HCT116 (cell line): ENCODE measurements around the gene NAALADL2. TPM values are rescaled to one million over a fixed set of nuclear protein-coding genes. Genes with fewer than 3 reads are reported as not detected.

ENCODE experiments used
- ATAC-seq: fragments of 200-7000 bp; cut with Tn5 transposase; 2 replicates; pipeline ENCODE4 v1.9.1; 2020; ENCODE audit warnings: mild to moderate bottlenecking, moderate library complexity
- BruUV-seq: library from RNA; stranded (reverse); fragments of 400-500 nt; replicated peaks from 2 replicates; lab custom pipeline; 2021; lab: Mats Ljungman, UMichigan
- CTCF ChIA-PET: fragments of 300-600 bp; sonication (Branson Sonifier 250); formaldehyde crosslinking; loops from one replicate; lab custom pipeline; 2021; ENCODE audit warnings: antibody characterized with exemption; lab: Charles Lee
- POLR2A ChIA-PET: fragments of 300-600, 350-600 bp; sonication (Branson Sonifier 250); formaldehyde crosslinking; loops from one replicate; lab custom pipeline; 2021; ENCODE audit warnings: antibody characterized with exemption; lab: Charles Lee
- RAD21 ChIA-PET, 2 experiments: fragments of 300-600 bp; sonication (Branson Sonifier 250); formaldehyde crosslinking; loops; one replicate each; lab custom pipeline; 2023; ENCODE audit warnings: low total read pairs in 2 of 2; ENCODE audit not compliant: uncharacterized antibody in 2 of 2, unreplicated experiment in 2 of 2, low non-redundant PET in 1 of 2; lab: Charles Lee
- DNase-seq: peaks from one replicate; pipeline ENCODE4 v3.0.0-alpha.2; 2010; ENCODE audit warnings: low read depth, low spot score
- H2AFZ ChIP-seq: fragments of 200-600 bp; shearing (Covaris generic), sonication (generic); 2 replicates; pipeline ENCODE4 v1.6.1; 2017; ENCODE audit warnings: low read depth, mixed run types, mixed read lengths, antibody characterized with exemption, low read length; ENCODE audit not compliant: poor library complexity, severe bottlenecking
- H3K27ac ChIP-seq: 2 replicates; pipeline ENCODE4 v1.5.1; 2012; ENCODE audit warnings: low read depth, low read length
- H3K27me3 ChIP-seq: fragments of 200-600 bp; sonication (generic); 2 replicates; pipeline ENCODE4 v1.6.1; 2016; ENCODE audit warnings: mixed run types, low read length, mixed read lengths; ENCODE audit not compliant: insufficient read depth
- H3K36me3 ChIP-seq, 2 experiments: fragments of 200-500 bp in 1 of 2; fragments of 200-600 bp in 1 of 2; sonication (Bioruptor generic) in 1 of 2; sonication (generic) in 1 of 2; 2 replicates each; pipeline versions ENCODE4 v1.5.1 to v1.6.1; 2014 to 2016; ENCODE audit warnings: low read length in 2 of 2, inconsistent platforms in 1 of 2, mixed read lengths in 1 of 2, mixed run types in 1 of 2; ENCODE audit not compliant: insufficient read depth in 2 of 2, control insufficient read depth in 1 of 2
- H3K4me1 ChIP-seq, 2 experiments: fragments of 200-600 bp in 1 of 2; sonication (generic) in 1 of 2; 2 replicates each; pipeline versions ENCODE4 v1.5.1 to v1.6.1; 2012 to 2017; ENCODE audit warnings: low read length in 2 of 2, inconsistent platforms in 1 of 2, mild to moderate bottlenecking in 1 of 2, mixed read lengths in 1 of 2, mixed run types in 1 of 2, moderate library complexity in 1 of 2; ENCODE audit not compliant: insufficient read depth in 2 of 2, control insufficient read depth in 1 of 2
- H3K4me2 ChIP-seq: fragments of 200-600 bp; sonication (generic); 2 replicates; pipeline ENCODE4 v1.6.1; 2017; ENCODE audit warnings: mixed run types, low read length, mixed read lengths
- H3K4me3 ChIP-seq, 2 experiments: fragments of 200-600 bp in 1 of 2; sonication (generic) in 1 of 2; replicated peaks in 1 of 2; 2 replicates each; pipeline ENCODE4 v1.5.1; 2011 to 2016; ENCODE audit warnings: low read length in 2 of 2, control low read depth in 1 of 2, low read depth in 1 of 2, mild to moderate bottlenecking in 1 of 2, mixed read lengths in 1 of 2, mixed run types in 1 of 2
- H3K79me2 ChIP-seq: fragments of 200-600 bp; sonication (generic); 2 replicates; pipeline ENCODE4 v1.6.1; 2017; ENCODE audit warnings: mild to moderate bottlenecking, mixed run types, low read length, moderate library complexity, mixed read lengths; ENCODE audit not compliant: insufficient read depth
- H3K9ac ChIP-seq: fragments of 200-600 bp; sonication (generic); 2 replicates; pipeline ENCODE4 v1.6.1; 2016; ENCODE audit warnings: low read length, mixed read lengths
- H3K9me2 ChIP-seq: fragments of 200-600 bp; sonication (generic), shearing (Covaris generic); 2 replicates; pipeline ENCODE4 v1.6.1; 2017; ENCODE audit warnings: mixed run types, mild to moderate bottlenecking, moderate library complexity; ENCODE audit not compliant: insufficient read depth
- H3K9me3 ChIP-seq, 2 experiments: fragments of 200-500 bp in 1 of 2; fragments of 200-600 bp in 1 of 2; sonication (Bioruptor generic) in 1 of 2; sonication (generic) in 1 of 2; 2 replicates each; pipeline ENCODE4 v1.6.1; 2014 to 2017; ENCODE audit warnings: low read length in 2 of 2, mixed read lengths in 2 of 2, inconsistent platforms in 1 of 2, low read depth in 1 of 2, mild to moderate bottlenecking in 1 of 2, mixed run types in 1 of 2, moderate library complexity in 1 of 2; ENCODE audit not compliant: control insufficient read depth in 1 of 2, insufficient read depth in 1 of 2
- H4K20me1 ChIP-seq: fragments of 200-600 bp; sonication (generic), shearing (Covaris generic); 2 replicates; pipeline ENCODE4 v1.6.1; 2017; ENCODE audit warnings: mixed run types, mild to moderate bottlenecking, moderate library complexity; ENCODE audit not compliant: insufficient read depth
- CBX3 ChIP-seq: IDR thresholded peaks from 2 replicates; pipeline ENCODE4 v1.6.1; 2012; ENCODE audit warnings: low read depth
- CEBPB ChIP-seq: IDR thresholded peaks from 2 replicates; pipeline ENCODE4 v1.6.1; 2012; ENCODE audit warnings: low read depth
- EGR1 ChIP-seq: IDR thresholded peaks from 2 replicates; pipeline ENCODE4 v1.6.1; 2012; ENCODE audit warnings: low read depth
- ELF1 ChIP-seq: IDR thresholded peaks from 2 replicates; pipeline ENCODE4 v1.6.1; 2012; ENCODE audit warnings: low read depth, borderline replicate concordance
- EZH2 ChIP-seq: fragments of 200-600 bp; sonication (generic); IDR thresholded peaks from 2 replicates; pipeline ENCODE4 v1.6.1; 2017; ENCODE audit warnings: antibody characterized with exemption, mixed run types
- JUND ChIP-seq: IDR thresholded peaks from 2 replicates; pipeline ENCODE4 v1.6.1; 2012
- POLR2A ChIP-seq: IDR thresholded peaks from 2 replicates; pipeline ENCODE4 v1.7.0; 2011; ENCODE audit warnings: borderline replicate concordance; ENCODE audit not compliant: insufficient read depth, insufficient read length; ENCODE audit errors: extremely low read depth
- RAD21 ChIP-seq: IDR thresholded peaks from 2 replicates; pipeline ENCODE4 v1.6.1; 2012; ENCODE audit warnings: low read depth, mild to moderate bottlenecking
- SRF ChIP-seq: IDR thresholded peaks from 2 replicates; pipeline ENCODE4 v1.6.1; 2012; ENCODE audit warnings: low read depth
- intact Hi-C: fragments of 100-400 bp; cut with micrococcal nuclease; formaldehyde crosslinking; loops from 2 replicates; pipeline ENCODE4 v1.10.0; 2022
- total RNA-seq: library from RNA; stranded (reverse); gene quantifications from one replicate; pipeline ENCODE4 v1.2.1, GENCODE V29; 2021; ENCODE audit not compliant: unreplicated experiment
- TF ChIP-seq, protein P1 (sequence below), 3 experiments: fragments of 200-600 bp in 1 of 3; sonication (generic) in 1 of 3; IDR thresholded peaks in 2 of 3; conservative IDR thresholded peaks in 1 of 3; 2 replicates each; pipeline ENCODE4 v1.5.1; 2012 to 2017; ENCODE audit warnings: low read depth in 2 of 3, low read length in 2 of 3, antibody characterized with exemption in 1 of 3, borderline replicate concordance in 1 of 3, control low read depth in 1 of 3, mild to moderate bottlenecking in 1 of 3, mixed read lengths in 1 of 3, mixed run types in 1 of 3, moderate library complexity in 1 of 3; ENCODE audit not compliant: insufficient read depth in 1 of 3
- TF ChIP-seq, protein P2 (sequence below): IDR thresholded peaks from 2 replicates; pipeline ENCODE4 v1.6.1; 2012
- TF ChIP-seq, protein P3 (sequence below): IDR thresholded peaks from 2 replicates; pipeline ENCODE4 v1.6.1; 2012

Gene NAALADL2
- total RNA-seq, 1 experiment from 2014 or later, result 2.9 TPM

DNA sequence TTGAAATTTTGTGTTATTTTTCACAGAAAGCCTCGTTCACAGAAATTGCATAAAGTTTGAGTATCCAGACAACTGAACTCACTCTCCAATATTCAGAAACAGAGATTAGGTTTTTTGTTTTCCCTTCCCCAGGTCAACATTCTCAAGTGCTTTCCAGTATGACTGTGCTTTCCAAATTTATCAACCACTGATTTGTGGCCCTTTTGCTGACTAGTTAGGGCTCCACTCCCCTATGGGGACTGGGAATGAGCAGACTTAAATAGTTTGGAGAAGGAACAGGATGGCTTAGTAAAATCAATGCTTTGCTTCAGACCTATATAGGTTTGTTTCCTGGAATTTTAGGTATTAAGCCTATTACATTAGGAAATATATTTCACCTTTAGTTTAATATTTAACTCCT lies 38.2 kb upstream of the NAALADL2 start:
- Histone ChIP-seq H3K4me3 (no peak overlapping the region), H3K4me1 (no peaks in the 10 kb centered on the region), H3K36me3 (no peaks in the 10 kb centered on the region), H3K27ac (no peak overlapping the region), H3K79me2 (no peaks in the 10 kb centered on the region), H3K27me3 (no peaks in the 10 kb centered on the region), H3K9me3 (no peaks in the 10 kb centered on the region), H2AFZ (no peak overlapping the region), H3K4me2 (no peak overlapping the region), H4K20me1 (no peaks in the 10 kb centered on the region), H3K9ac (no peak overlapping the region), H3K9me2 (no peaks in the 10 kb centered on the region)
- CTCF ChIA-PET, result no interaction called here
- TF ChIP-seq, protein P1, sequence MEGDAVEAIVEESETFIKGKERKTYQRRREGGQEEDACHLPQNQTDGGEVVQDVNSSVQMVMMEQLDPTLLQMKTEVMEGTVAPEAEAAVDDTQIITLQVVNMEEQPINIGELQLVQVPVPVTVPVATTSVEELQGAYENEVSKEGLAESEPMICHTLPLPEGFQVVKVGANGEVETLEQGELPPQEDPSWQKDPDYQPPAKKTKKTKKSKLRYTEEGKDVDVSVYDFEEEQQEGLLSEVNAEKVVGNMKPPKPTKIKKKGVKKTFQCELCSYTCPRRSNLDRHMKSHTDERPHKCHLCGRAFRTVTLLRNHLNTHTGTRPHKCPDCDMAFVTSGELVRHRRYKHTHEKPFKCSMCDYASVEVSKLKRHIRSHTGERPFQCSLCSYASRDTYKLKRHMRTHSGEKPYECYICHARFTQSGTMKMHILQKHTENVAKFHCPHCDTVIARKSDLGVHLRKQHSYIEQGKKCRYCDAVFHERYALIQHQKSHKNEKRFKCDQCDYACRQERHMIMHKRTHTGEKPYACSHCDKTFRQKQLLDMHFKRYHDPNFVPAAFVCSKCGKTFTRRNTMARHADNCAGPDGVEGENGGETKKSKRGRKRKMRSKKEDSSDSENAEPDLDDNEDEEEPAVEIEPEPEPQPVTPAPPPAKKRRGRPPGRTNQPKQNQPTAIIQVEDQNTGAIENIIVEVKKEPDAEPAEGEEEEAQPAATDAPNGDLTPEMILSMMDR (IDR thresholded peaks at IDR 0.05 in 2 of 3, conservative IDR thresholded peaks at IDR 0.05 in 1 of 3; ENCODE audit: borderline replicate concordance in 1 of 3, insufficient read depth in 1 of 3, low read depth in 2 of 3, low read length in 2 of 3), result no peak
- TF ChIP-seq EZH2, result no peak
- no peak for TF ChIP-seq POLR2A
- TF ChIP-seq CBX3, result no peak
- TF ChIP-seq, protein P2, sequence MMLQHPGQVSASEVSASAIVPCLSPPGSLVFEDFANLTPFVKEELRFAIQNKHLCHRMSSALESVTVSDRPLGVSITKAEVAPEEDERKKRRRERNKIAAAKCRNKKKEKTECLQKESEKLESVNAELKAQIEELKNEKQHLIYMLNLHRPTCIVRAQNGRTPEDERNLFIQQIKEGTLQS, result no peak
- TF ChIP-seq JUND, result no peak
- TF ChIP-seq CEBPB, result no peak
- TF ChIP-seq SRF, result no peak
- ATAC-seq (no peak), DNase-seq (no peak)
- intact Hi-C loops, result no loop called here
- POLR2A ChIA-PET, result no interaction called here
- RAD21 ChIA-PET, result no interaction called here
- no TSS peak for BruUV-seq

DNA sequence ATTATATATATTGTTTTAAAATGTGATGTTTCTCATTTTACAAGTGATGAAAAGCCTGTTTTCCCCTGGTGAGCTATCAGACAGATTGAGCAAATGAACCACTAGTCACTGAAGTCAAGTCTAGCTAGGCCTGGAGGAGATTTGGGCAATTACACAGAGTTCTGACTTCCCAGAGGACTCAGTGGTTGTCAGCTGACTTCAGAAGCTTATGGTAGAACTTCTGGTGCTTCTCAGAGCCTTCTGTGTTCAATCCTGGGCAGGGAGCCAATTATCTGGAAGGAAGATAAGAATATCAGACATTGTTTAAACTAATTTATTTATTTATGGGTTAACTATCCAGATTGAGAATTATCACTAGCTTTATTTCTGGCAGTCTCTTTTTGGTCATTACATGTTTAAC lies 37.7 kb upstream of the NAALADL2 start:
- Histone ChIP-seq H3K4me3 (no peak overlapping the region), H3K9me3 (no peaks in the 10 kb centered on the region), H3K27me3 (no peaks in the 10 kb centered on the region), H3K9me2 (no peaks in the 10 kb centered on the region), H3K4me2 (no peak overlapping the region), H4K20me1 (no peaks in the 10 kb centered on the region)
- no peak for ATAC-seq
- RAD21 ChIA-PET, result no interaction called here
- no peak for DNase-seq
- intact Hi-C loops, result no loop called here
- CTCF ChIA-PET, result no interaction called here
- TF ChIP-seq ELF1, result no peak
- TF ChIP-seq, protein P3, sequence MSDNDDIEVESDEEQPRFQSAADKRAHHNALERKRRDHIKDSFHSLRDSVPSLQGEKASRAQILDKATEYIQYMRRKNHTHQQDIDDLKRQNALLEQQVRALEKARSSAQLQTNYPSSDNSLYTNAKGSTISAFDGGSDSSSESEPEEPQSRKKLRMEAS, result no peak
- TF ChIP-seq EGR1, result no peak
- no peak for TF ChIP-seq RAD21
- TF ChIP-seq, all 23 proteins: peak for 0
- Histone ChIP-seq H3K79me2 (no peaks in the 10 kb centered on the region), H3K36me3 (no peaks in the 10 kb centered on the region), H3K27ac (no peak overlapping the region), H2AFZ (no peak overlapping the region), H3K4me1 (no peaks in the 10 kb centered on the region), H3K9ac (no peak overlapping the region)
- BruUV-seq, result no TSS peak
- POLR2A ChIA-PET, result no interaction called here
